Stromal cell of bone marrow (primary cell): Measurements from ENCODE around the gene HOXB6.

Experiments
- DNase-seq: peaks from one replicate; pipeline ENCODE4 v3.0.0-alpha.2; 2012; ENCODE audit warnings: low read depth

HOXB6 gene

DNA sequence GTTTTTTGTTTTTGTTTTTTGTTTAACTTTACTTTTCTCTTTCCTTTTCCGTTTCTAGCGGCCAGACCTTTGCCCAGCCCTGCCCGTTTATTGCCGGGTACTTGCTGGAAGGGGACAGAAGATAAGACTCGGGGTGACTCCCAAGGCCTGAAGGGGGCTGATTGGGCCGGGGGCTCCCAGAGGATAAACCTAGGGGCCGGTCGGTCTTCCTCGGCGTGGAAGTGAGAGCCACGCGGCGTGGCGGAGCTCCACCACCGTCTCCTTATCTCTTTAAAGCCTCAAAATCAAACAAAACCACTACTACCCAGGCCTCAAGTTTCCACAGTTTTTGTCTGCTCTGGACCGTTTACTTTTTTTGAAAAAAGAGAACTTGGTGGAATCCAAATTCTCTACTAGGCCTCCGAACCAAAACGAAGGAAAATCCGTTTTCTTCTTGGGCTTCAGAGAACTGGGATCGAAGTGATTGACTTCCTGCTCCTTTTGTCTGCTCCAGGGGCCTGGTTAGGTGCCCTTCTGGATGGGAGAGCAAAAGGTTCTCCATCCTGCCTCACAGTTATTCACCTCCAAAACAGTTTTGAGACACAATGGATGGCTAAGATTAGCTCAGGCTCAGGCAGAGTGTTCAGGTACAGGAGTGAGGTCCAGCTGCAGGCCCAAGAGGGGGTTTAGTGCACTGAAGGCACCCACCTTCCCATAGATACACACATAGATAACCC is 29.9 kb upstream of the HOXB6 start:
- no peak for DNase-seq

- no peak for DNase-seq
Measured at GRCh38 chr17:48633266-48633677, 28.5 kb upstream of the HOXB6 start.

DNA sequence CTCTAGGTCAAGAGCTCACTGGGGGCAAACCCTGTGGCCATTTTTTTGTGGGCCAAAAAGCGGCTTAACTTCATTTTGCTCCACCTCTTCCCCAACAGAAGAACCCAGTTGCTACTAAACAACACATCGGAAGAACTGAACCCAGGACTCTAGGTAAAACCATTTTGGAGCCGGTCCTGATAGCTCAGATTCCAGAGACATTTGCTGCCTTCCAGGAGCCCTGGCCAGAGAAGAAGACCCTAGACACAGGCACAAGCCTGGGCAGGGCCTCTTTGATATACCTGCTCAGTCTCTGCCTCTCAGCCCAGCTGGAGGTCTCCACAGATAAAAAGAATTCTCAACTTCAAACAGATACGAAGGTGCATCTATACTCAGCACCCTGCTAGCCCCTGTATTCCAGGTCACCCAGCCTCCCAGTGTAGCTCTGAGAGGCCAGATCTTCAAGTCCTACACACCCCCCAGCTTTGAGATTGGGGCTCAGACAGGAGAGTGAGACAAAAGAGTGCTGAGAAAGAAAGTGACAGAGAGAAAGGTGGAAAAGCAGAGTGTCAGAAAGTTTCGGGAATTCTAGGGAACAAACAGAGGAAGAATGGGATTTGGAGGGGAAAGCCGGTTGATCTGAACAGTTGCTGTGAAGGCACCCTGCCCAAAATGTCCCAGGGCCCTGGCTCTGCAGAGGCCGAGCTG is 27.9 kb upstream of the HOXB6 start:
- DNase-seq, result no peak

GRCh38 chr17:48631693-48632578 is 27.1 kb upstream of the HOXB6 start:
- no peak for DNase-seq

GRCh38 chr17:48630925-48631692 is 26.3 kb upstream of the HOXB6 start:
- no peak for DNase-seq

GRCh38 chr17:48630009-48630924 is 25.5 kb upstream of the HOXB6 start:
- no peak for DNase-seq

DNA sequence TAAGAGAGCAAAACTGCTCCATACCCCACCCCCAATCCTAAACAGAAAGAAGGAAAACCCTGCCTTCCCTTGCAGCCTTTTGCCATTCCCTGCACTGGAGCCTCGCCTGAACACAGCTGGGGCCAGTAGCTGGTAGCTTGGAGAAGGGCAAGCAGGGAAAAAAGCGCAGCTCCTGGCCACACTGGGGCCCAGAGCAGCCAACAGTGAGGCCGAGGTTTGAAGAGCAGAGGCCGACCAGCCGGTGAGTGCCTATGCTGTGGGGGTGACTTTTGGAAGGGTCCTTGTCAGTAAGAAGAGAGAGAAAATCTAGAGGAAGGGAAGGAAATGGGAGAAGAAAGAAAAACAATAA is 24.6 kb upstream of the HOXB6 start:
- DNase-seq, result no peak

DNA sequence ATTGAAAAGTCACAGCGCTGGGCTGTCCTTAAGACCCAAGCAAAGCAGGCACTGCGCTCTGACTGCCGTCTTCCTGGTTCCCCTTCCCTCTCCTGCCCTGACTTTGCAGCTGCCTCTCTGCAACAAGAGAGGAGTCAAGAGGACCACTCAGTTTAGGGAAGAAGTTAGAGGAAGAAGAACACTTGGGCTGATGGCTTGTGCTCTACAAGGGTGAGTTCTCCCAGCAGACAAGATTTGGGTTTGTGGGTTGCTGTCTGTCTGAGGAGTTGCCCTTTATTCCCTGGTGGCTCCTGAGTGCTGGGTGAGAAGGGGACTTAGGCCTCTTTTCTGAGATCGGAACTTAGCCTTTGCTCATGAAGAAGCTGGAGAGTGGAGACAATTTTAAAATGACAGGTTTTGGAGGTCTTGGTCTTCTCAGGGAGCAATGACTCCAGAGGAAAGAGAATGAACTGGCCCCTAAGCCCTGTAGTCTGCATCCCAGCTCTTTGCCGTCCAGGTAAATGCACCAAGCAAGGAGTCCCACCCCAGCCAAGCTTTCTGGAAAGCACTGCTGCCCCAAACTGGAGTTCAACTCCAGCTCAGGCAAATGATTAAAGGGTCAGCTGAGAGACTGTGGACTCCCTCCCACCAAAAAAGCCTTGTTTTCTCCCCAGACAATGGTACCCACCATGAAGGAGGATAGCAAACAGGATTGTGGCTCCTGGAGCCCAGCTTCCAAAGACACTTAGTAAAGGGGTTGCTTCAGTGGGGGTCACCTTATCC is 24.0 kb upstream of the HOXB6 start:
- no peak for DNase-seq

DNA sequence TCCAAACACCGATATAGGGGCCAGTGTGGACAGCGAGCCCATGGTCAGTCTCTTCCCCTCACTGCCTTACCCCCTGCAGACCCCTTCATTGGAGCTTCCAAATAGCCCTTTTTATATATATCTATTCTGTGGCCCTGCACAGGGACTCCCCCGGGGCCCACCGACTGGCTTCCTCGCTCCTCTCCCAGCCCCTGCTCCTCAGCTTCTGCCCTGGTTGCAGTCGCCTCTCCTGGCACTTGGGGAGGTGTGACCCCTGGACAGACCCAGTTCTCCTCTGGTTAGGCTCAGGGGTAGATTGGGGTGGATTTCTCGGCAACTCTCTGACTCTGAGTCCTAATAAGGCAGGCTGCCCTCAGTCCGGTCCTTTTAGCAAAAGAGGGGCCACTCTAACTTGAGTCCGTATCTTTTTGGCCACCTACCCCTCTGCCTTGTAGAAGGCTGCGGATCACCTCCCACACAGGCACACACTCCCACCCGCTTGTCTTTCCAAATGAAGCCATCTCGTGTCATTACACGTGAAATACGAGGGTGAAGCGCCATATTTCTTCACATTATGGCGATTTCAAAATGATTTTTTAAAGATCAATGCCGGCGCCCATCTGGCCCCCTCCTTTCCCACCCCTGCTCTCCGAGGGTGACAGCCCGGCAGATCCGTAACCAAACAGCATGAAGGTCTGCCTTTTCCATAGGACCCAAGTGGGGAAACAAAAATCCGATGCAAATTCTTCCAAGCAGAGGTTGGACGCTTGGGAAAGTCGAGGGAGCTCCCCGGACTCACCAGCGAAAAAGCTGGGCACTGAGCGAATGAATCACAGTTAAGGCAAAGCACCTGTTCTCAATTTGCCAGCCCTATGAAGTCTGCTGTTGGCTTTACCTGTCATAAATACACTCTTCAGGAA is 23.1 kb upstream of the HOXB6 start:
- DNase-seq, result no peak

- no peak for DNase-seq
Measured at GRCh38 chr17:48627118-48627597, 22.4 kb upstream of the HOXB6 start.

DNA sequence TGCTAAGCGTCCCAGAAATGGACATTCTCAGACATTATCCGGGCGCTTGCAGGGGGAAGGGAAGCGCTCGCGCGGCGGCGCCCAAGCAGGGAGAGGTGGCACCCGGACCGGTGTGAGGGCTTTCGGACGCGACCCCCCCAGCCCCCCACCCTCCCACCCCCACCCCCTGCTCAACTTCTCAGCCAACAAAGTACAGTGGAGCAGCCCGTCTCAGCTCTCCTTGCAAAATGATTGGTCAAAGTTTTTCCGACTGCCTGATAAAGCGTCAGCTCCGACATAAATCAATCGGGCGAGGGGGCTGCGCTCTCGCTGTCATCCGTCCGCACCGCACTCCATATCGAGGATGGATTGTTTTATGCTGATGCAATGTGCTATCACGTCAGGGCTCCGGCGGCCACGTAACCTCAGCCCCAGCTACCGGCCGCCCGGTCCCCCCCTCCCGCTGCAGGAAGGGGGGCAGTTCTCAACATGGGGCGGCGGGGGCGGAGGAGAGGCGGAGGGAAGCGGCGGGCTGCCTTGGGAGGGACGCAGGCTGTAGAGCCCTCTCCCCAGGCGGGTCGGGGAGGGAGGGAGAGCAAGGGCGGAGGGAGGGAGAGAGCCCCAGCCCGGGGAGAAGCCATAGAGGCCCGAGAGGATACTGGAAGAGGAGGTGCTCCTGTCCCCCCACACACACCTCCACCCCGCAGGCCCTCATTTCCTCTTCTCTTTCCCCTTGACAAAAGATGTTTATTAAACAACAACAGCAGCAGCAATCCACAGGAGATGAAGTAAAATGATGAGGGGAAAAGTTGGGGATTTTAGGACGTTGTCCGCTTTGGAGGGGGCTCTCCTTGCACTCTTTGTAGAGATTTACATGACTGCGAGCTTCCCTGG is 21.7 kb upstream of the HOXB6 start, which contains the start of gene HOXB9:
Gene HOXB9 (minus strand): TSS at position 114 of the 873 bp plus-strand sequence. CDS start 89 bp downstream, at position 25.
- no peak for DNase-seq

GRCh38 chr17:48625495-48626244 is 20.9 kb upstream of the HOXB6 start:
- DNase-seq, result no peak

GRCh38 chr17:48624544-48625494 is 20.0 kb upstream of the HOXB6 start:
- no peak for DNase-seq

DNA sequence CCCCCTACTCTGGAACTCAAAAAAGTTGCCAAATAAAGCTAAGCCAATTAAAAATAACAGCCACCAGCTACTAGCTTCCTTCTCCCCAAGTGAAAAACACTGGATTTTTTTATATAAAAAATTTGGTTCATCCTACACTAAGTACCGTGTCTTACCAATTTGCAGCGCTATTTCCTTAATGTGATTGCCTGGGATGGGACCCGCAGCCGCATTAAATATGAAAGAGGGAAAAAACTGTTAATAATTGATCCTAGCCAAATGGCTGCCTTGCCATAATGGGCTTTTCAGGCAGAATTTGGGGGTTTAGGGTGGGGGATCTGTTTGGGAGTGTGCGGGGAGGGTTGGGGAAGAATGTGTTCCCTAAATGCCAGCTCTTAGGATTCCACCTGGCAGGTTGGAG is 19.3 kb upstream of the HOXB6 start:
- DNase-seq, result no peak

DNA sequence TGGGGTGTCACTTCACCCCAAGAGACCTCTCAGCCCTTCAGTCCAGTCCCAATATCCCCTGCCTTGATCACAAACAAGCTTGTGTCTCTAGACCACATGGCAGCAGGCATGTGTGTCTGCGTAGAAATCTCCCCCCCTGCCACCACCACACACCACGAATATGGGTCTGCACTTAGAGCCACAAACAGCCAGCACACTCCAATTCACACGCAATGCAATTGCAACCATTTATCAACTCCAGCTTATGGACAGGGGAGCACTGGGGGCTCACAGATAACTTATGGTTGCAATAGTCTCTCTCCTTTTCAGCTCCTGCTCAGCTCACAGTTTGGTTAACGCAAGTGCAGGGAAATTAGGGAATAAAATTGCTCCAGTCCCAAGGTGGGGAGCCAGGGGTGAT is 18.8 kb upstream of the HOXB6 start:
- DNase-seq, result no peak

DNA sequence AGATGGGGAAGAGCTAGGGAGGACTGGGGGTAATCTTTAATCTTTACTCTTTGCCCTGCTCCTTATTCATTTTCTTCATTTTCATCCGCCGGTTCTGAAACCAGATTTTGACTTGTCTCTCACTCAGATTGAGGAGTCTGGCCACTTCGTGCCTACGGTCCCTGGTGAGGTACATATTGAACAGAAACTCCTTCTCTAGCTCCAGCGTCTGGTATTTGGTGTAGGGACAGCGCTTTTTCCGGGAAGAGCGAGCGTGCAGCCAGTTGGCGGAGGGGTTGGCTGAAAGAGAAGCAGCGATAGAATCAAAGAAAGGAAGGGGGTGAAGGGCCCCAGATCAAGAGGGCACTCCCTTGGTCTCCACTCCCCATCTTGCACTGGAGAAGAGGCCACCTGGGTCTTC is 18.1 kb upstream of the HOXB6 start:
- no peak for DNase-seq
